Osteoblast (primary cell): Measurements from ENCODE around the gene PTPRN2. TPM values are rescaled to one million over a fixed set of nuclear protein-coding genes. Genes with fewer than 3 reads are reported as not detected.

Experiments
- DNase-seq: peaks from one replicate; pipeline ENCODE4 v3.0.0; 2011; ENCODE audit warnings: low spot score, mixed read lengths; ENCODE audit not compliant: insufficient read length; ENCODE audit errors: missing footprints
- H2AFZ ChIP-seq: 2 replicates; pipeline ENCODE4 v1.6.0; 2011; ENCODE audit warnings: mild to moderate bottlenecking, low read length
- H3K27ac ChIP-seq: 2 replicates; pipeline ENCODE4 v1.5.1; 2011; ENCODE audit warnings: mild to moderate bottlenecking, low read depth, low read length, moderate library complexity
- H3K27me3 ChIP-seq: 2 replicates; pipeline ENCODE4 v1.6.0; 2012; ENCODE audit warnings: mild to moderate bottlenecking, control low read depth, inconsistent platforms, low read length, moderate library complexity; ENCODE audit not compliant: insufficient read depth
- H3K36me3 ChIP-seq: 2 replicates; pipeline ENCODE4 v1.5.1; 2011; ENCODE audit warnings: mild to moderate bottlenecking, low read length, control low read depth, moderate library complexity; ENCODE audit not compliant: insufficient read depth
- H3K4me1 ChIP-seq: 2 replicates; pipeline ENCODE4 v1.5.1; 2011; ENCODE audit warnings: mild to moderate bottlenecking, low read length, control low read depth, moderate library complexity; ENCODE audit not compliant: insufficient read depth
- H3K4me2 ChIP-seq: 2 replicates; pipeline ENCODE4 v1.6.0; 2011; ENCODE audit warnings: mild to moderate bottlenecking, low read length; ENCODE audit not compliant: insufficient read depth
- H3K4me3 ChIP-seq: fragments of 200-600 bp; sonication (generic); 3 replicates; pipeline ENCODE4 v1.5.1; 2012; ENCODE audit warnings: mild to moderate bottlenecking, low read length, inconsistent platforms; ENCODE audit not compliant: insufficient read depth
- H3K79me2 ChIP-seq: 2 replicates; pipeline ENCODE4 v1.6.0; 2012; ENCODE audit warnings: mild to moderate bottlenecking, low read length, control low read depth, inconsistent platforms; ENCODE audit not compliant: insufficient read depth
- H3K9me3 ChIP-seq: 2 replicates; pipeline ENCODE4 v1.5.1; 2011; ENCODE audit warnings: low read depth, low read length, control low read depth
- H4K20me1 ChIP-seq: 2 replicates; pipeline ENCODE4 v1.6.0; 2012; ENCODE audit warnings: mild to moderate bottlenecking, low read length, control low read depth; ENCODE audit not compliant: insufficient read depth
- total RNA-seq: library from RNA; depleted of rRNA; stranded (reverse); fragments of >200 nt; gene quantifications from 2 replicates; pipeline ENCODE4 v1.2.3, GENCODE V29; 2012
- TF ChIP-seq, protein P1 (sequence below): IDR thresholded peaks from 2 replicates; pipeline ENCODE4 v1.5.1; 2011; ENCODE audit warnings: mild to moderate bottlenecking, low read depth, low read length, moderate library complexity; ENCODE audit errors: extremely low read depth

Gene PTPRN2
- total RNA-seq, 1 donor: 0.36 TPM

DNA sequence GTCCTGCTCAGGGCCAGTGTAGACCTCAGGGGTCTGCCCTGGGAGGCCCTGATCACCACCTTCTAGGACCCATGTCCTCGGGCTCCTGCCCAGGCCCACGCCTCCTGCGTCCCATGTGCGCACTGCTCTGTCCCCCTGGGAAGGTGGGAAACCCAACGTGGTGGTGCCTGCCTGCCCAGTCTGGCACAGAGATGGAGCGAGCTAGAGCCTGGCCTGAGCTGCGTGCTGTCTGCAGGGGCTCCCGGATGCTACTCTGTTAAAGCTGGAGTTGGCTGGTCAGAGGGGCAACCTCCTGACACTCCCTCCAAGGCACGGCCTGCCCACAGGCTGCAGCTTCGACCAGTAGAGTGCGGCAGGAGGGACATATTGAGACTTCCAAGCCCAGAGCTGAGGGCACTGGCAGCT lies 1079.1 kb downstream of the PTPRN2 start:
- H3K4me2 ChIP-seq: no peak overlapping the region
- H3K4me1 ChIP-seq: no peaks in the 10 kb centered on the region
- H4K20me1 ChIP-seq: no peaks in the 10 kb centered on the region
- TF ChIP-seq, protein P1, sequence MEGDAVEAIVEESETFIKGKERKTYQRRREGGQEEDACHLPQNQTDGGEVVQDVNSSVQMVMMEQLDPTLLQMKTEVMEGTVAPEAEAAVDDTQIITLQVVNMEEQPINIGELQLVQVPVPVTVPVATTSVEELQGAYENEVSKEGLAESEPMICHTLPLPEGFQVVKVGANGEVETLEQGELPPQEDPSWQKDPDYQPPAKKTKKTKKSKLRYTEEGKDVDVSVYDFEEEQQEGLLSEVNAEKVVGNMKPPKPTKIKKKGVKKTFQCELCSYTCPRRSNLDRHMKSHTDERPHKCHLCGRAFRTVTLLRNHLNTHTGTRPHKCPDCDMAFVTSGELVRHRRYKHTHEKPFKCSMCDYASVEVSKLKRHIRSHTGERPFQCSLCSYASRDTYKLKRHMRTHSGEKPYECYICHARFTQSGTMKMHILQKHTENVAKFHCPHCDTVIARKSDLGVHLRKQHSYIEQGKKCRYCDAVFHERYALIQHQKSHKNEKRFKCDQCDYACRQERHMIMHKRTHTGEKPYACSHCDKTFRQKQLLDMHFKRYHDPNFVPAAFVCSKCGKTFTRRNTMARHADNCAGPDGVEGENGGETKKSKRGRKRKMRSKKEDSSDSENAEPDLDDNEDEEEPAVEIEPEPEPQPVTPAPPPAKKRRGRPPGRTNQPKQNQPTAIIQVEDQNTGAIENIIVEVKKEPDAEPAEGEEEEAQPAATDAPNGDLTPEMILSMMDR: no peak
- H3K79me2 ChIP-seq: no peaks in the 10 kb centered on the region
- no peak overlapping the region for H3K4me3 ChIP-seq
- H3K27me3 ChIP-seq: no peaks in the 10 kb centered on the region
- no peak overlapping the region for H2AFZ ChIP-seq
- no peaks in the 10 kb centered on the region for H3K36me3 ChIP-seq
- H3K27ac ChIP-seq: no peak overlapping the region
- DNase-seq: peak; percentile 19
- no peaks in the 10 kb centered on the region for H3K9me3 ChIP-seq

- H3K9me3 ChIP-seq: no peaks in the 10 kb centered on the region
- H3K4me3 ChIP-seq: no peak overlapping the region
- TF ChIP-seq, protein P1: no peak
- no peak overlapping the region for H3K4me2 ChIP-seq
- no peaks in the 10 kb centered on the region for H4K20me1 ChIP-seq
- no peak overlapping the region for H3K27ac ChIP-seq
- no peaks in the 10 kb centered on the region for H3K36me3 ChIP-seq
- H3K79me2 ChIP-seq: no peaks in the 10 kb centered on the region
- H3K27me3 ChIP-seq: no peaks in the 10 kb centered on the region
- no peaks in the 10 kb centered on the region for H3K4me1 ChIP-seq
- DNase-seq: no peak
- no peak overlapping the region for H2AFZ ChIP-seq
Observed at GRCh38 chr7:157507987-157508386, 1079.6 kb downstream of the PTPRN2 start.

- Histone ChIP-seq H3K4me3 (no peak overlapping the region), H4K20me1 (no peaks in the 10 kb centered on the region), H3K9me3 (no peaks in the 10 kb centered on the region), H3K4me2 (no peak overlapping the region), H3K4me1 (no peaks in the 10 kb centered on the region), H3K36me3 (no peaks in the 10 kb centered on the region), H3K27me3 (no peaks in the 10 kb centered on the region), H3K79me2 (no peaks in the 10 kb centered on the region), H2AFZ (no peak overlapping the region), H3K27ac (no peak overlapping the region)
- TF ChIP-seq, protein P1: no peak
- DNase-seq: no peak
Observed at GRCh38 chr7:157506268-157506667, 1081.4 kb downstream of the PTPRN2 start.

DNA sequence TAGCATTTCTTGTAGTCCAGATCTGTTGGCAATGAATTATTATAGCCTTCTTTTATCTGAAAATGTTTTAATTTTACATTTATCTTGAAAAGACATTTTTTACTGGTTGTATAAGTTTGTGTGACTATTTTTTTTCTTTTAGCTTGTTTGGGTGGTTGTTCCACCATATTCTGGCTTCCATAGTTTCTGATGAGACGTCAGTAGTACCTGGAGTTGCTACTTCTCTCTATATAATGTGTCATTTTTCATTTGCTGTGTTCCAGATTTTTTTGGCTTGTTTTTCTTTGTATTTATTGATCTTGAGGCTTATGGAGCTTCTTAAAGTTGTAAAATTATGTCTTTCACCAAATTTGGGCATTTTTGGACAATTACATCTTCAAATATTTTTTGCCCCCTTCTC lies 1082.0 kb downstream of the PTPRN2 start:
- no peaks in the 10 kb centered on the region for H3K27me3 ChIP-seq
- H3K27ac ChIP-seq: no peak overlapping the region
- H3K9me3 ChIP-seq: no peaks in the 10 kb centered on the region
- no peak overlapping the region for H3K4me3 ChIP-seq
- H3K79me2 ChIP-seq: no peaks in the 10 kb centered on the region
- no peaks in the 10 kb centered on the region for H3K4me1 ChIP-seq
- H3K4me2 ChIP-seq: no peak overlapping the region
- no peaks in the 10 kb centered on the region for H3K36me3 ChIP-seq
- H4K20me1 ChIP-seq: no peaks in the 10 kb centered on the region
- no peak overlapping the region for H2AFZ ChIP-seq
- TF ChIP-seq, protein P1: no peak
- no peak for DNase-seq
